Measurements from ENCODE around the gene ELF2.

DNA sequence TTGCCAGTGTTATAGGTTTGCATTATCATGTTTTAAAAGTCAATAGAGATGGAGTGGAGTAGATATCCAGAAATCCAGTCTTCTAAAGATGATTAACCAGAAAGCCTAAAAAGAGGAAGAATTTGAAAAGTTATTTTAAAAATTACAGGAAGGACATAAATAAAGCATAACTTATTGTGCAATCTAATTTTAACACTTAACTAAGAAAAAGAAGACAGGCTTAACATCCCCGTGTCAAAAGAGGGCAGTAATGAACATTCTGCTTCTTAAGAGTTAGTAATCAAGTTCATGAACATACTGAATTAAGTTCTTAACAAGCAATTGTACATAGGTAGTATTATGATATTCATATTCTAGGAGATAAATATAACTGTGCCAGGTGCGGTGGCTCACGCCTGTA is 39.3 kb downstream of the ELF2 start:
- TF ChIP-seq, protein P1, sequence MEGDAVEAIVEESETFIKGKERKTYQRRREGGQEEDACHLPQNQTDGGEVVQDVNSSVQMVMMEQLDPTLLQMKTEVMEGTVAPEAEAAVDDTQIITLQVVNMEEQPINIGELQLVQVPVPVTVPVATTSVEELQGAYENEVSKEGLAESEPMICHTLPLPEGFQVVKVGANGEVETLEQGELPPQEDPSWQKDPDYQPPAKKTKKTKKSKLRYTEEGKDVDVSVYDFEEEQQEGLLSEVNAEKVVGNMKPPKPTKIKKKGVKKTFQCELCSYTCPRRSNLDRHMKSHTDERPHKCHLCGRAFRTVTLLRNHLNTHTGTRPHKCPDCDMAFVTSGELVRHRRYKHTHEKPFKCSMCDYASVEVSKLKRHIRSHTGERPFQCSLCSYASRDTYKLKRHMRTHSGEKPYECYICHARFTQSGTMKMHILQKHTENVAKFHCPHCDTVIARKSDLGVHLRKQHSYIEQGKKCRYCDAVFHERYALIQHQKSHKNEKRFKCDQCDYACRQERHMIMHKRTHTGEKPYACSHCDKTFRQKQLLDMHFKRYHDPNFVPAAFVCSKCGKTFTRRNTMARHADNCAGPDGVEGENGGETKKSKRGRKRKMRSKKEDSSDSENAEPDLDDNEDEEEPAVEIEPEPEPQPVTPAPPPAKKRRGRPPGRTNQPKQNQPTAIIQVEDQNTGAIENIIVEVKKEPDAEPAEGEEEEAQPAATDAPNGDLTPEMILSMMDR (IDR thresholded peaks at IDR 0.05), result no peak
- TF ChIP-seq POLR2AphosphoS5 (IDR thresholded peaks at IDR 0.05; ENCODE audit: insufficient read depth in 1 of 2, low read depth in 1 of 2), result no peak

Data from vagina (tissue), 2 donors.